Fibroblast of pulmonary artery (primary cell): ENCODE results near the gene CHCHD10.
"Not testable (repeated sequence)": the region's sequence is repeated elsewhere in the genome, so short reads cannot be mapped to it uniquely, and the experiment has no call there.

Source experiments
- DNase-seq: peaks from one replicate; pipeline ENCODE4 v3.0.0-alpha.2; 2010; ENCODE audit warnings: low read depth
- H3K4me3 ChIP-seq: replicated peaks from 2 replicates; pipeline ENCODE4 v1.5.1; 2011; ENCODE audit warnings: low read depth, mild to moderate bottlenecking, control low read depth, low read length, moderate library complexity
- TF ChIP-seq, protein P1 (sequence below): IDR thresholded peaks from 2 replicates; pipeline ENCODE4 v1.5.1; 2011; ENCODE audit warnings: mild to moderate bottlenecking, control low read depth, low read length, inconsistent platforms; ENCODE audit errors: missing control alignments

CHCHD10 gene

DNA sequence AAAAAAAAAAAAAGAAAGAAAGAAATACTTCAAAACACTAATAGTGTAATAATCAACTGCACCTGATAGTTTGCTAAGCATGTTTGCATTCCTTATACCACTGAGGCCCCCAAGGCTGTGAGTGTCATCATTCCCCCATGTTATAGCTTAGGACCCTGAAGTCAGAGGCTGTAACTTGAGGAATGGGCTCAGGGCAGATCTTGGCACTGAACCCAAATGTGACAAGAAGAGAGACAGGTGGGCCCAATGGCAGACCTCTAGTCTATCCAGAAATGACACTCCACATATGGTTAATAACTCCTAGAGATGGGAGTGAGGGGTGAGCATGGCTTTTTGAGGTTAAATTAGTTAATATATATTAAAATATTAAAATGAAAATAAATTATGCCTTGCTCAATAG is 30.1 kb downstream of the CHCHD10 start:
- DNase-seq: no peak
- H3K4me3 ChIP-seq: no peak overlapping the region
- TF ChIP-seq, protein P1, sequence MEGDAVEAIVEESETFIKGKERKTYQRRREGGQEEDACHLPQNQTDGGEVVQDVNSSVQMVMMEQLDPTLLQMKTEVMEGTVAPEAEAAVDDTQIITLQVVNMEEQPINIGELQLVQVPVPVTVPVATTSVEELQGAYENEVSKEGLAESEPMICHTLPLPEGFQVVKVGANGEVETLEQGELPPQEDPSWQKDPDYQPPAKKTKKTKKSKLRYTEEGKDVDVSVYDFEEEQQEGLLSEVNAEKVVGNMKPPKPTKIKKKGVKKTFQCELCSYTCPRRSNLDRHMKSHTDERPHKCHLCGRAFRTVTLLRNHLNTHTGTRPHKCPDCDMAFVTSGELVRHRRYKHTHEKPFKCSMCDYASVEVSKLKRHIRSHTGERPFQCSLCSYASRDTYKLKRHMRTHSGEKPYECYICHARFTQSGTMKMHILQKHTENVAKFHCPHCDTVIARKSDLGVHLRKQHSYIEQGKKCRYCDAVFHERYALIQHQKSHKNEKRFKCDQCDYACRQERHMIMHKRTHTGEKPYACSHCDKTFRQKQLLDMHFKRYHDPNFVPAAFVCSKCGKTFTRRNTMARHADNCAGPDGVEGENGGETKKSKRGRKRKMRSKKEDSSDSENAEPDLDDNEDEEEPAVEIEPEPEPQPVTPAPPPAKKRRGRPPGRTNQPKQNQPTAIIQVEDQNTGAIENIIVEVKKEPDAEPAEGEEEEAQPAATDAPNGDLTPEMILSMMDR: no peak

DNA sequence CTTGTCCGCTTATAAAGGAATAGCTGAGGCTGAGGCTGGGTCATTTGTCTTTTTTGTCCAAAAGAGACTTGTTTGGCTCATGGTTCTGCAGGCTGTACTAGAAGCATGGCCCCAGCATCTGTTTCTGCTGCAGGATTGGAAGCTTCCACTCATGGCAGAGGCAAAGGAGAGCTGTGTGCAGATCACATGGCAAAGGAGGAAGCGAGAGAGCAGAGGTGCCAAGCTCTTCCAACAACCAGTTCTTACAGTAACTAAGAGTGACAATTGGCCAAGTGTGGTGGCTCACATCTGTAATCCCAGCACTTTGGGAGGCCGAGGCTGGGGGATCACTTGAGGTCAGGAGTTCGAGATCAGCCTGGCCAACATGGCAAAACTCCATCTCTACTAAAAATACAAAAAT is 39.7 kb downstream of the CHCHD10 start:
- not testable (repeated sequence) for H3K4me3 ChIP-seq, DNase-seq

- TF ChIP-seq, protein P1: no peak
- no peak for DNase-seq
- no peak overlapping the region for H3K4me3 ChIP-seq
Observed at GRCh38 chr22:23722724-23723123, 45.0 kb downstream of the CHCHD10 start.

DNA sequence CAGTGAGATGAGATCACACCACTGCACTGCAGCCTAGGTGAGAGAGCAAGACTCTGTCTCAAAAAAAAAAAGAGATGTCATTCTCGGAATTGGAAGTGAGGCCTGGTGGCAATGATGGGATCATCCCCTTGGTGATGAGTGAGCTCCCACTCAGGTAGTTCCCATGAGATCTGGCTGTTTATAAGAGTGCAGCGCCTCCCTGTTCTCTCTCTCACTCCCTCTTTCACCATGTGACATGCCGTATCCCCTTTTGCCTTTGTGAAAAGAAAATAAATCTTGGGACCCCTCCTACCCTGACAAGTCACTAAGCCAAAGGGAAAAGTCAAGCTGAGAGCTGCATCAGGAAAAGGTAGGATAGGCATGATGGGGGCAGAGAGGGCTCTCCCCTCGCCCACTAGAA is 45.6 kb downstream of the CHCHD10 start:
- TF ChIP-seq, protein P1: no peak
- no peak overlapping the region for H3K4me3 ChIP-seq
- DNase-seq: no peak

DNA sequence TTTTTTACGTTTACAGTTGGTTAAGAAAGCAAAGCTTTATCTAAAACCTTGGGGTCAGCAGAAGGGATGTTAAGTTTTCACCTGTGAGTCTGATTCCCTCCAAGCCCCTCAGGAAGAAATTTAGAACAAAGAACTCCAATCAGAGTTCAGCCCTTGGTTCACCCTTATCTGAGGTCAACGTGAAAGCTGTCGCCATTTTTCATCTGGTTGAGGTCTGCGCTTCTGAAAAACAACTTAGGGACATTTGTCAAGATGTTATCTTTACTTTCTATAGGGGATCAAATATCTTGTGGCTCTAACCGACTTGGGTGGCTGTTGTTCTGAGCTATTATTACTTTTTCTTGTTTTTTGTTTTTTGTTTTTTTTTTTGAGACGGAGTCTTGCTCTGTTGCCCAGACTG is 46.9 kb downstream of the CHCHD10 start:
- TF ChIP-seq, protein P1: no peak
- H3K4me3 ChIP-seq: no peak overlapping the region
- DNase-seq: no peak

- no peak overlapping the region for H3K4me3 ChIP-seq
- DNase-seq: no peak
- TF ChIP-seq, protein P1: no peak
Observed at GRCh38 chr22:23718371-23719165, 49.2 kb downstream of the CHCHD10 start.

DNA sequence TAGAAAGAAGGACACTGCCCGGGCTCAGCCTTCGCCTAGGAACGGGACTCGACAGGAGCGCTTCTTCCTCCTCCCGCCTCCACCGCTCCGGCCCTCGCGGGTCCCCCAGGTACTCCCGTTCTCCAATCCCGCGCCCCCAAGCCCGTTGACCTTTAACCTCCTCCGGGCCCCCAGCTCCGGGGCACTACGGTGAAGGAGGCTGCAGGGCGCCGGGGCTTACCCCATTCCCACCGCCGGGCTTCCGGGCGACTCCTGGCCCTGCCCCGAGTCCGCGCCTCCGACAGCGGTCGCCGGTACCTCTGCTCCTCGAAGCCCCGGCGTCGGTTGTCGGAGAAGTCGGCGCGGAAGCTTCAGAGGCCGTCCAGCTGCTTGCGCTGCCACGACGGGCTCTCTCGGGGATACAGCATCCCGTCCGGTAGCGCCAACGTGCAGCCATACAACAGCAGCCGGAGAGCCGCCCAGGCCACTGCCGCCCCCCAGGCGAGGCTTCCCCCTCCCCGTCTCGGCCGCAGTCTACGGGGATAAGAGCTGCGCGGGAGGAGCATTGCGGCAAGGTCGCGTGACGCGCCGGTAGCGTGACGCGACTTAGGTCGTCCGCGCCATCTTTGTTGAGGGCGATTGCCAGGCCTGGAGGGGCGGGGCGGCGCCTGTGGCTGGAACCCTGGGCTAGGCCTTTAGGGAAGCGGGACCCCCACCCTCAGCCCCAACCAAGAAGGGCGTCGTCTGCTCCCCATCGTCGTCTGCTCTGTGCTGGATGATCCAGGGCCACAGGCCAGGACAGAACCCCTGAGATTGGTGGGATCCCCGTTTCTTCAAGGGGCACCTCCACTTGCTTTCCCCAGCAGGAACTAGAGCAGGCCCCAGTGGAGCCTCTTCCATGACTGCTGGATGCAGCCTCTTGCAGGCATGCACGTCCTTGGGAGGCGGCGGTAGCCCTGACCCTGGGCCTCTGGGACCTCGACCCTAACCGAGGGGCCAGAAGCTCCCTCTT is 50.7 kb downstream of the CHCHD10 start:
- DNase-seq: peak; percentile 89
- H3K4me3 ChIP-seq: peak overlapping the region; percentile 85
- TF ChIP-seq, protein P1: no peak
